ENCODE measurements around the gene SMARCA4.

Gene SMARCA4

GRCh38 chr19:11024259-11024658 is 63.4 kb downstream of the SMARCA4 start:
- Histone ChIP-seq H3K27ac (replicated peaks; ENCODE audit: low read length) (no peak overlapping the region), H2BK12ac (ENCODE audit: low read length) (no peak overlapping the region), H3K9me3 (replicated peaks in 1 of 2; ENCODE audit: control insufficient read depth in 2 of 2, insufficient read depth in 1 of 2, low read depth in 1 of 2, low read length in 2 of 2) (peaks cover 0 to 1% of the 10 kb centered on the region in 2 donors), H3K18ac (ENCODE audit: low read length) (no peak overlapping the region), H2BK15ac (ENCODE audit: low read length) (no peak overlapping the region), H3K27me3 (ENCODE audit: control insufficient read depth in 3 of 3, insufficient read depth in 3 of 3, low read depth in 1 of 3, low read length in 3 of 3) (no peaks in the 10 kb centered on the region), H3K4me1 (ENCODE audit: control insufficient read depth in 2 of 2, insufficient read depth in 1 of 2, low read depth in 1 of 2, low read length in 2 of 2) (no peaks in the 10 kb centered on the region), H2AFZ (ENCODE audit: low read length) (no peak overlapping the region), H2BK120ac (ENCODE audit: low read depth, low read length) (no peak overlapping the region), H3K9ac (ENCODE audit: low read depth, low read length, poor library complexity) (no peak overlapping the region), H3K79me1 (ENCODE audit: low read depth, low read length) (peaks cover 12% of the 10 kb centered on the region), H3K36me3 (replicated peaks in 1 of 2; ENCODE audit: control insufficient read depth in 2 of 2, insufficient read depth in 2 of 2, low read length in 2 of 2) (peaks cover 89 to 98% of the 10 kb centered on the region in 2 donors), H3K4me3 (ENCODE audit: low read length in 2 of 2) (no peak overlapping the region), H4K8ac (ENCODE audit: low read depth, low read length) (peak overlapping the region; percentile 89), H3K4me2 (ENCODE audit: insufficient read depth, low read length, poor library complexity, severe bottlenecking) (no peak overlapping the region), H3K4ac (ENCODE audit: low read length) (no peak overlapping the region), H4K91ac (ENCODE audit: low read depth, low read length, poor library complexity) (no peak overlapping the region), H2BK5ac (ENCODE audit: low read length) (no peak overlapping the region), H3K23ac (ENCODE audit: low read depth, low read length, poor library complexity) (no peak overlapping the region), H2AK5ac (ENCODE audit: low read depth, low read length) (no peak overlapping the region), H3K14ac (ENCODE audit: low read length) (no peak overlapping the region)
- WGBS, 2 donors (ENCODE audit: extremely low coverage in 2 of 2, insufficient read length in 2 of 2, insufficient replicate concordance in 1 of 2), result no CpG with 5 or more reads among the region's 13 CpGs
- DNase-seq (ENCODE audit: low spot score), result no peak

GRCh38 chr19:11025006-11025405 is 64.2 kb downstream of the SMARCA4 start:
- H3K36me3 ChIP-seq (replicated peaks in 1 of 2; ENCODE audit: control insufficient read depth in 2 of 2, insufficient read depth in 2 of 2, low read length in 2 of 2), result peaks cover 87 to 98% of the 10 kb centered on the region in 2 donors

GRCh38 chr19:11025445-11025844 is 64.6 kb downstream of the SMARCA4 start:
- H3K27me3 ChIP-seq (ENCODE audit: control insufficient read depth in 3 of 3, insufficient read depth in 3 of 3, low read depth in 1 of 3, low read length in 3 of 3), result no peaks in the 10 kb centered on the region
- no peaks in the 10 kb centered on the region for H3K4me1 ChIP-seq (ENCODE audit: control insufficient read depth in 2 of 2, insufficient read depth in 1 of 2, low read depth in 1 of 2, low read length in 2 of 2)
- no peak overlapping the region for H3K14ac ChIP-seq (ENCODE audit: low read length)
- no peak overlapping the region for H3K4me2 ChIP-seq (ENCODE audit: insufficient read depth, low read length, poor library complexity, severe bottlenecking)
- H2AFZ ChIP-seq (ENCODE audit: low read length), result no peak overlapping the region
- WGBS, 2 donors (ENCODE audit: extremely low coverage in 2 of 2, insufficient read length in 2 of 2, insufficient replicate concordance in 1 of 2), result no CpG with 5 or more reads among the region's 18 CpGs
- no peak overlapping the region for H2BK5ac ChIP-seq (ENCODE audit: low read length)
- no peak overlapping the region for H2BK15ac ChIP-seq (ENCODE audit: low read length)
- H3K9ac ChIP-seq (ENCODE audit: low read depth, low read length, poor library complexity), result no peak overlapping the region
- H3K4me3 ChIP-seq (ENCODE audit: low read length in 2 of 2), result no peak overlapping the region
- H3K27ac ChIP-seq (replicated peaks; ENCODE audit: low read length), result no peak overlapping the region
- H3K36me3 ChIP-seq (replicated peaks in 1 of 2; ENCODE audit: control insufficient read depth in 2 of 2, insufficient read depth in 2 of 2, low read length in 2 of 2), result peaks cover 88 to 98% of the 10 kb centered on the region in 2 donors
- no peak overlapping the region for H2BK120ac ChIP-seq (ENCODE audit: low read depth, low read length)
- H3K9me3 ChIP-seq (replicated peaks in 1 of 2; ENCODE audit: control insufficient read depth in 2 of 2, insufficient read depth in 1 of 2, low read depth in 1 of 2, low read length in 2 of 2), result peaks cover 0 to 2% of the 10 kb centered on the region in 2 donors
- peaks cover 10% of the 10 kb centered on the region for H3K79me1 ChIP-seq (ENCODE audit: low read depth, low read length)
- H4K8ac ChIP-seq (ENCODE audit: low read depth, low read length), result no peak overlapping the region
- no peak overlapping the region for H2BK12ac ChIP-seq (ENCODE audit: low read length)
- H3K18ac ChIP-seq (ENCODE audit: low read length), result no peak overlapping the region
- H3K4ac ChIP-seq (ENCODE audit: low read length), result no peak overlapping the region
- no peak for DNase-seq (ENCODE audit: low spot score)
- no peak overlapping the region for H2AK5ac ChIP-seq (ENCODE audit: low read depth, low read length)
- no peak overlapping the region for H4K91ac ChIP-seq (ENCODE audit: low read depth, low read length, poor library complexity)
- no peak overlapping the region for H3K23ac ChIP-seq (ENCODE audit: low read depth, low read length, poor library complexity)

More at GRCh38 chr19:11025006-11025405, 64.2 kb downstream of the SMARCA4 start:
- no peak overlapping the region for H3K4me3 ChIP-seq (ENCODE audit: low read length in 2 of 2)
- H2BK15ac ChIP-seq (ENCODE audit: low read length), result no peak overlapping the region
- no peak overlapping the region for H2AFZ ChIP-seq (ENCODE audit: low read length)
- no peak overlapping the region for H4K91ac ChIP-seq (ENCODE audit: low read depth, low read length, poor library complexity)
- no peaks in the 10 kb centered on the region for H3K4me1 ChIP-seq (ENCODE audit: control insufficient read depth in 2 of 2, insufficient read depth in 1 of 2, low read depth in 1 of 2, low read length in 2 of 2)
- no peak overlapping the region for H4K8ac ChIP-seq (ENCODE audit: low read depth, low read length)
- no peak overlapping the region for H2BK12ac ChIP-seq (ENCODE audit: low read length)
- H3K27ac ChIP-seq (replicated peaks; ENCODE audit: low read length), result no peak overlapping the region
- no peak overlapping the region for H3K9ac ChIP-seq (ENCODE audit: low read depth, low read length, poor library complexity)
- no peak overlapping the region for H3K18ac ChIP-seq (ENCODE audit: low read length)
- peaks cover 0 to 2% of the 10 kb centered on the region in 2 donors for H3K9me3 ChIP-seq (replicated peaks in 1 of 2; ENCODE audit: control insufficient read depth in 2 of 2, insufficient read depth in 1 of 2, low read depth in 1 of 2, low read length in 2 of 2)
- no peak overlapping the region for H3K4me2 ChIP-seq (ENCODE audit: insufficient read depth, low read length, poor library complexity, severe bottlenecking)
- no peak overlapping the region for H2AK5ac ChIP-seq (ENCODE audit: low read depth, low read length)
- peaks cover 10% of the 10 kb centered on the region for H3K79me1 ChIP-seq (ENCODE audit: low read depth, low read length)
- no peak overlapping the region for H2BK5ac ChIP-seq (ENCODE audit: low read length)
- H3K27me3 ChIP-seq (ENCODE audit: control insufficient read depth in 3 of 3, insufficient read depth in 3 of 3, low read depth in 1 of 3, low read length in 3 of 3), result no peaks in the 10 kb centered on the region
- WGBS, 2 donors (ENCODE audit: extremely low coverage in 2 of 2, insufficient read length in 2 of 2, insufficient replicate concordance in 1 of 2), result no CpG with 5 or more reads among the region's 6 CpGs
- no peak for DNase-seq (ENCODE audit: low spot score)
- H2BK120ac ChIP-seq (ENCODE audit: low read depth, low read length), result no peak overlapping the region
- no peak overlapping the region for H3K23ac ChIP-seq (ENCODE audit: low read depth, low read length, poor library complexity)
- H3K14ac ChIP-seq (ENCODE audit: low read length), result no peak overlapping the region
- H3K4ac ChIP-seq (ENCODE audit: low read length), result no peak overlapping the region

- no peak for DNase-seq (ENCODE audit: low spot score)
Measured at GRCh38 chr19:11025997-11026396, 65.2 kb downstream of the SMARCA4 start.

More at GRCh38 chr19:11025997-11026396, 65.2 kb downstream of the SMARCA4 start:
- no CpG with 5 or more reads among the region's 16 CpGs for WGBS, 2 donors (ENCODE audit: extremely low coverage in 2 of 2, insufficient read length in 2 of 2, insufficient replicate concordance in 1 of 2)
- no peak overlapping the region for H2BK15ac ChIP-seq (ENCODE audit: low read length)
- H3K14ac ChIP-seq (ENCODE audit: low read length), result no peak overlapping the region
- no peak overlapping the region for H4K91ac ChIP-seq (ENCODE audit: low read depth, low read length, poor library complexity)
- H3K36me3 ChIP-seq (replicated peaks in 1 of 2; ENCODE audit: control insufficient read depth in 2 of 2, insufficient read depth in 2 of 2, low read length in 2 of 2), result peaks cover 89 to 98% of the 10 kb centered on the region in 2 donors
- H3K79me1 ChIP-seq (ENCODE audit: low read depth, low read length), result peaks cover 10% of the 10 kb centered on the region
- no peaks in the 10 kb centered on the region for H3K4me1 ChIP-seq (ENCODE audit: control insufficient read depth in 2 of 2, insufficient read depth in 1 of 2, low read depth in 1 of 2, low read length in 2 of 2)
- no peak overlapping the region for H3K9ac ChIP-seq (ENCODE audit: low read depth, low read length, poor library complexity)
- peaks cover 0 to 2% of the 10 kb centered on the region in 2 donors for H3K9me3 ChIP-seq (replicated peaks in 1 of 2; ENCODE audit: control insufficient read depth in 2 of 2, insufficient read depth in 1 of 2, low read depth in 1 of 2, low read length in 2 of 2)
- H3K4me3 ChIP-seq (ENCODE audit: low read length in 2 of 2), result no peak overlapping the region
- no peak overlapping the region for H2BK5ac ChIP-seq (ENCODE audit: low read length)
- H3K23ac ChIP-seq (ENCODE audit: low read depth, low read length, poor library complexity), result no peak overlapping the region
- H2BK12ac ChIP-seq (ENCODE audit: low read length), result no peak overlapping the region
- H3K18ac ChIP-seq (ENCODE audit: low read length), result peak overlapping the region; percentile 8
- no peak overlapping the region for H2AK5ac ChIP-seq (ENCODE audit: low read depth, low read length)
- H2BK120ac ChIP-seq (ENCODE audit: low read depth, low read length), result no peak overlapping the region
- H3K27ac ChIP-seq (replicated peaks; ENCODE audit: low read length), result no peak overlapping the region
- H2AFZ ChIP-seq (ENCODE audit: low read length), result no peak overlapping the region
- no peak overlapping the region for H4K8ac ChIP-seq (ENCODE audit: low read depth, low read length)
- H3K4me2 ChIP-seq (ENCODE audit: insufficient read depth, low read length, poor library complexity, severe bottlenecking), result no peak overlapping the region
- no peak overlapping the region for H3K4ac ChIP-seq (ENCODE audit: low read length)
- no peaks in the 10 kb centered on the region for H3K27me3 ChIP-seq (ENCODE audit: control insufficient read depth in 3 of 3, insufficient read depth in 3 of 3, low read depth in 1 of 3, low read length in 3 of 3)

All from neuronal stem cell (in vitro differentiated cells).